Keratinocyte (primary cell): ENCODE results near the gene ATPAF1. TPM values are rescaled to one million over a fixed set of nuclear protein-coding genes. Genes with fewer than 3 reads are reported as not detected.

Experiments used
- DNase-seq: peaks from one replicate; pipeline ENCODE4 v3.0.0-alpha.2; 2011; ENCODE audit warnings: low read depth, missing footprints, low spot score
- FAIRE-seq: peaks from 2 replicates; lab custom pipeline; 2011; peaks lifted over from hg19 to GRCh38; lab: Jason Lieb, UNC
- H2AFZ ChIP-seq: 2 replicates; pipeline ENCODE4 v1.6.0; 2012; ENCODE audit warnings: low read length, control low read depth, inconsistent platforms; ENCODE audit not compliant: control insufficient read depth
- H3K27ac ChIP-seq: 2 replicates; pipeline ENCODE4 v1.5.1; 2011; ENCODE audit warnings: low read length; ENCODE audit not compliant: control insufficient read depth, insufficient read depth
- H3K27me3 ChIP-seq: 3 replicates; pipeline ENCODE4 v1.6.0; 2011; ENCODE audit warnings: low read length; ENCODE audit not compliant: control insufficient read depth, insufficient read depth; ENCODE audit errors: extremely low read depth
- H3K36me3 ChIP-seq, 2 experiments: 2 replicates in 1 of 2; 3 replicates in 1 of 2; pipeline ENCODE4 v1.5.1; 2011; ENCODE audit warnings: low read length in 2 of 2, mild to moderate bottlenecking in 1 of 2; ENCODE audit not compliant: control insufficient read depth in 2 of 2, insufficient read depth in 2 of 2; ENCODE audit errors: extremely low read depth in 1 of 2
- H3K4me1 ChIP-seq: 3 replicates; pipeline ENCODE4 v1.5.1; 2011; ENCODE audit warnings: low read length; ENCODE audit not compliant: control insufficient read depth, insufficient read depth; ENCODE audit errors: extremely low read depth
- H3K4me2 ChIP-seq: 3 replicates; pipeline ENCODE4 v1.6.0; 2011; ENCODE audit warnings: low read depth, low read length; ENCODE audit not compliant: control insufficient read depth, insufficient read depth; ENCODE audit errors: extremely low read depth
- H3K4me3 ChIP-seq, 3 experiments: fragments of 200-600 bp in 1 of 3; sonication (generic) in 1 of 3; 2 replicates in 2 of 3; 3 replicates in 1 of 3; pipeline ENCODE4 v1.5.1; 2011 to 2016; ENCODE audit warnings: low read length in 3 of 3, mild to moderate bottlenecking in 3 of 3, control low read depth in 2 of 3, inconsistent platforms in 1 of 3, low read depth in 1 of 3, mixed read lengths in 1 of 3, mixed run types in 1 of 3, moderate library complexity in 1 of 3; ENCODE audit not compliant: control insufficient read depth in 2 of 3, insufficient read depth in 2 of 3; ENCODE audit errors: extremely low read depth in 1 of 3
- H3K79me2 ChIP-seq: 2 replicates; pipeline ENCODE4 v1.6.0; 2012; ENCODE audit warnings: low read length; ENCODE audit not compliant: control insufficient read depth, insufficient read depth
- H3K9ac ChIP-seq: 3 replicates; pipeline ENCODE4 v1.6.0; 2011; ENCODE audit warnings: low read length; ENCODE audit not compliant: control insufficient read depth, insufficient read depth; ENCODE audit errors: extremely low read depth
- H3K9me1 ChIP-seq: 3 replicates; pipeline ENCODE4 v1.6.0; 2011; ENCODE audit warnings: low read length; ENCODE audit not compliant: control insufficient read depth, insufficient read depth; ENCODE audit errors: extremely low read depth
- H3K9me3 ChIP-seq: 2 replicates; pipeline ENCODE4 v1.5.1; 2012; ENCODE audit warnings: low read depth, low read length; ENCODE audit not compliant: control insufficient read depth
- H4K20me1 ChIP-seq: 3 replicates; pipeline ENCODE4 v1.6.0; 2011; ENCODE audit warnings: low read length; ENCODE audit not compliant: control insufficient read depth, insufficient read depth; ENCODE audit errors: extremely low read depth
- CTCF ChIP-seq, 3 experiments: IDR thresholded peaks in 1 of 3; conservative IDR thresholded peaks in 1 of 3; optimal IDR thresholded peaks in 1 of 3; 2 replicates in 2 of 3; 3 replicates in 1 of 3; pipeline versions ENCODE3 to v1.5.1; 2011; ENCODE audit warnings: low read length in 3 of 3, mild to moderate bottlenecking in 3 of 3, moderate library complexity in 2 of 3, control low read depth in 1 of 3, inconsistent platforms in 1 of 3; ENCODE audit not compliant: insufficient read depth in 2 of 3; ENCODE audit errors: extremely low read depth in 1 of 3
- EZH2 ChIP-seq: IDR thresholded peaks from one replicate; pipeline ENCODE4 v1.6.1; 2012; ENCODE audit warnings: inconsistent platforms, mild to moderate bottlenecking, low read length, moderate library complexity
- dilution Hi-C: fragments of 300-500 bp; cut with MboI; formaldehyde crosslinking; loops from one replicate; pipeline ENCODE4 v1.7.0; 2020; ENCODE audit warnings: low sequenced_read_pairs; ENCODE audit not compliant: extremely low pct_ligation_motif_present
- polyA plus RNA-seq, 5 experiments: library from polyadenylated mRNA; depleted of rRNA in 3 of 5; stranded (reverse) in 3 of 5; stranded (forward) in 1 of 5; unstranded in 1 of 5; fragments of >200 nt; gene quantifications; 1 replicate in 1 of 5; 2 replicates in 3 of 5; 3 replicates in 1 of 5; pipeline versions ENCODE4 v1.2.1 to v1.2.3, GENCODE V29; 2011 to 2012; ENCODE audit warnings: missing spikeins in 2 of 5, low read depth in 1 of 5, low replicate concordance in 1 of 5

ATPAF1 gene
- polyA plus RNA-seq, 1 donor (not counting 4 experiments of a cell fraction or from before 2014, with no cell fraction given) = 55.6 TPM

- Histone ChIP-seq H3K27ac (no peak overlapping the region), H3K79me2 (peaks cover 39% of the 10 kb centered on the region), H3K36me3 (peaks cover 0 to 4% of the 10 kb centered on the region in 2 experiments), H3K4me2 (no peak overlapping the region), H3K9ac (no peak overlapping the region), H3K27me3 (no peaks in the 10 kb centered on the region), H3K4me1 (peaks cover 32% of the 10 kb centered on the region), H3K4me3 (no peak overlapping the region), H3K9me1 (no peaks in the 10 kb centered on the region), H3K9me3 (no peaks in the 10 kb centered on the region), H2AFZ (no peak overlapping the region), H4K20me1 (no peaks in the 10 kb centered on the region)
- no peak for FAIRE-seq
- TF ChIP-seq EZH2 (no peak), CTCF (optimal IDR thresholded peaks at IDR 0.05 in 1 of 3, IDR thresholded peaks at IDR 0.05 in 1 of 3, conservative IDR thresholded peaks at IDR 0.05 in 1 of 3; ENCODE audit: extremely low read depth in 1 of 3, insufficient read depth in 2 of 3, low read length in 3 of 3) (no peak)
- no peak for DNase-seq
- dilution Hi-C loops = no loop called here
Measured at GRCh38 chr1:46601257-46602007, 66.7 kb downstream of the ATPAF1 start.

DNA sequence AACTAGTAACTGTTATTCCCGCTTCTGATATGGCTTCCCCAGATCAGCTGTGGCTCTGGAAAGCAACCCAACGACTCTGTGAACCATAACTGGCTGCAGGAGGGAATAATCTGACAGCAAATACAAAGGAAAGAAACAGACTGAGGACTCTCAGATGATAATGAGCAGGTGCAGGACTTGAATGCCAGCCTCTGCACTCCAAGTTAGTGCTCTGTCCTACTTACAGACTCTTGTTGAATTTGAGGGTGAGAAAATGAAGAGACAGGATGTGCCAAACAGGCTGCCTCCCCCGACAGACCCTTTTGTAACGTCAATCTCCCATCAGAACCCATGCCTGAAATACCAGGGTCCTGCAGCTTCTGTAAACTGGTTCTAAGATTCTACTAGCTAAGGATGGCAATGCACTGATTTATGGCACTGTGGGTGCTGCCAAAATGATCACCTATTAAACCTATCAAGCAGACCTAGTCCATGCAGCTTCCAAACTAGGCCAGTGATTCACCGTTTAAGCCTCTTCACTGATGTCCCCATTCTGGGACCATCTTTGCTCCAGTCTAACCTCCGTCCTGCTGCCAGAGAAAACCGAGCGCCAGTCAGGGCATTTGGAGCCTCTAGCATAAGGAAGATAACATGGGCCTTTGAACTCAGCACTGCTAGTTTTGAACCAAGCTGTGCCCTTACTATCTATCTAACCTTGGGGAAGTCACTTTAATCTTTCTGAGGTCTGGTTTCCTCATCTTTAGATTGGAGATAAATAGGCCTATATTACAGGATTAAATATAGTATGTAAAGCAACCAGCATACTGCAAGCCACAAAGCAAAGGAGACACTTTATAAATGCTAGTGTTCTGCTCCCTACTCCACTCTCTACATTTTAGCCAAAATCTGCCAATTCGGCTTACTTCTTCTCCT, 68.8 kb downstream of the ATPAF1 start:
- Histone ChIP-seq H3K27me3 (no peaks in the 10 kb centered on the region), H2AFZ (no peak overlapping the region), H3K36me3 (peaks cover 0 to 4% of the 10 kb centered on the region in 2 experiments), H3K9ac (no peak overlapping the region), H3K4me3 (no peak overlapping the region), H3K9me3 (no peaks in the 10 kb centered on the region), H3K27ac (no peak overlapping the region), H4K20me1 (no peaks in the 10 kb centered on the region), H3K9me1 (no peaks in the 10 kb centered on the region), H3K79me2 (peaks cover 39% of the 10 kb centered on the region), H3K4me2 (no peak overlapping the region), H3K4me1 (peaks cover 10% of the 10 kb centered on the region)
- no peak for FAIRE-seq
- dilution Hi-C loops = no loop called here
- DNase-seq = no peak
- TF ChIP-seq CTCF (optimal IDR thresholded peaks at IDR 0.05 in 1 of 3, IDR thresholded peaks at IDR 0.05 in 1 of 3, conservative IDR thresholded peaks at IDR 0.05 in 1 of 3; ENCODE audit: extremely low read depth in 1 of 3, insufficient read depth in 2 of 3, low read length in 3 of 3) (no peak), EZH2 (no peak)
